ENCODE results near the gene NPR3.

NPR3 gene

DNA sequence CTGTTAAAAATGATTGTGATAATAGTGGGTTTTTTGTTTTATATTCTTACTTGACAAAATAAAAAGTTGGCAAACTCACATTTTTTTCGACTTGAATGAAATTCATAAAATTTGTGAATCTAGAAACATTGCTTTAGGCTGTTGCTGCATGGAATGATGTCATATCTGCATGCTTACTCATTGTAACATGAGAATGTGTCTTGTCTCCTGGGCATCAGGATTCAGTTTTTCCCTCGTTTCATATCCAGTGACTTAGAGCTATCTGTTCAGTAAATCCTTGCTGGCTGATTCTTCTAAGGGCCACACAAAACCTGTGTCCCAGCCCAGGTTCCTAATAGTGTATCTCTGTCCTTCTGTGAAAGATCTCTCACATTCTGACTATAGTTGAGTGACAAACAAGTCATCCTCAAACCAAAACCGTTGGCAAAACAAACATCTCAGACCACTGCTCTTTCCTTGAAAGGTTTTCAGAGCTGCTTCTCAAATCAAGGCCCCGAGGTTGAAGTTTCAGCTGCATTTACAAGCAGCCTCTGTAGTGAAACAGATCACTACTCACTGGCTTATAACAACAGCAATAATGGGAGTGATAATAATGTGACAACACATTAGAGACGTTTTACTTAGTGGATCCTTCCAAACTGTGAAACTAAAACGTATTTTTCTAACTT, 95.0 kb downstream of the NPR3 start:
- no peak for DNase-seq (ENCODE audit: low read depth in 3 of 3, low spot score in 1 of 3)

DNA sequence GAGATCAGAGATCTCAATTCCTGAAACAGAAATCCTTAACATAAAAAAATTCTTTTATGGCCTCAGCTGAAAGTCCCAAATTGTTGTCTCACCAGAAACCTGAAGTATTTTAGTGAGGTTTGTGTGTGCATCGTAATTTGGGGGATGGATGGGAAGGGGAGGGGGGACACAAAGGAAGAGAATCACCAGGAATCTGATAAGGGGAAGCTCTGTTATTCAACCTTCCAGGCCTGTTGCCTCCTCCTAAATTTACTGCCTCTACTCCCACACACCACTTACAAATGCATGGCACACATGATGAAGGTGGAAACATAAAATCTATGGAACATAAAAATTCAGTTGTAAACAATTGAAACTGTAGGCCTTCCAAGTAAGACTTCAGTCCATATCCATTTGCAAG, 97.7 kb downstream of the NPR3 start:
- no peak for DNase-seq (ENCODE audit: low read depth in 3 of 3, low spot score in 1 of 3)

DNA sequence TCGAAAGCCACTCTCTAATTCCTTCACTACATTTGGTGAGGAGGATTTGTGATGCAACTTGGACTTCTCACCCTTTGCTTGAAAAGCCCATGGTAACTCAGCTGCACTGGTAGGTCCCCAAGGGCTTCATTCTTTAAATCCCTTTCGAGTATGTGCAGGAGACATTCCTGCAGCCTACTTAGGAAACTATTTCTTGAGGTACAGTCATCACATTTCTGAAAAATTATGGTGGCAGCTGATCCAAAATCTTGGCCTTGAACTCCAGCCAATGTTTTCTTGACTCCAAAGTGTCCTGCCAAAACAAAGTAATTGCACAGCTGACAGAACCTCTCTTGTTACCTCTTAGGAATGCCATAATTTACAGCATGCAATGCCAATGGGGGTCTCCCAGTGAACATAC, 99.7 kb downstream of the NPR3 start:
- DNase-seq (ENCODE audit: low read depth in 3 of 3, low spot score in 1 of 3), result no peak

DNA sequence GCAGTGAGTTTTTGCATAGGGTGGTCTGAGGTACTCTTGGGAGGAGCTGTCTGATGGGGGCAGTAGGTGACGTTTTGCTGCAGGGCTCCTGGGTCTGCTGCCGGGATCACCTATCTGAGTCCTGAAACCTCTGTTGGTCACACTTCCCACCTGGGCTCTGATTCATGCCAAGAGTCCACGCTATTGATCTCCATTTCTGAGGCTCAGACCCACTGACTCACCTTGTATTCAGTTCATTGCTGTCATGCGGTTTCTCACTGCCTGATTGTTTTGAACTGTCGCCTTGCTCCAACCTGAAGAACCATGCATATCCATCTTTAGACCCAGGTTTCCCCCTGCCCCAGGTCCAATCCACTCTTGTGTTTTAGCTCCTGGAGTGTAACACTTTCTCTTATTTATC, 101.3 kb downstream of the NPR3 start:
- no peak for DNase-seq (ENCODE audit: low read depth in 3 of 3, low spot score in 1 of 3)

DNA sequence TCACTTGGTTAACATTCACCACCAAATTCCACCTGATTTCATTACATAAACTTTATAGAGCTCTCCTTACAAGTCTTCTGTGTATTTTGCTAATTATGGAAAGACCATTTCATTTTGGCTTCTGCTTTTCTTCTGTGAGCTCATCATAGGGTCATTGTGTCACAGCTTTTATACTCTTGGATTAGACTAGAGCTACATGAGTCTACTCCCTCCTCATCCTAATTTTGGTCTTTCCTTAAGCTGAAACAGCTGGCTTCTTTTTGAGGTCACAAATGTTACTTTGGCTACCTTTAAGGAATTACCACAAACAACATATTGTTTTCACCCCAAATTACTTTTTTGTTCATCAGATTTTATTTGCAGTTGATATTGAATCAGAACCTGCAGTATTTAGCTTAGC, 103.0 kb downstream of the NPR3 start:
- DNase-seq (ENCODE audit: low read depth in 3 of 3, low spot score in 1 of 3), result no peak

DNA sequence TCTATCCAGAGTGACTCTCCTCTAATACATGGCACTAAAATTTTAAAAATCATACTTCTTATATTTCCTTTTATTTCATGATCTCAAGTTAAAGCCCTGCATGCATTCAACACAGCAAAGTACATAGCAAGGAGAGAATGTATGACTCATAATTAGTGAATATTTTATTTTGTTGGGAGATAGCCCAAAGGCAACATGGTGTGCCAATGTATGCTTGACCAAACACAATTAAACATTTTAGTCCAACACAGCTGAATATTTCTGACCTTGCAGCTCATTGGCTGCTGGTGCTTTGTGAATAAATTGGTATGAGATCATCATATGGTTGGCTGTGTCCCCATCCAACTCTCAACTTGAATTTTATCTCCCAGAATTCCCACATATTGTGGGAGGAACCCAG, 103.5 kb downstream of the NPR3 start:
- DNase-seq (ENCODE audit: low read depth in 3 of 3, low spot score in 1 of 3), result no peak

DNA sequence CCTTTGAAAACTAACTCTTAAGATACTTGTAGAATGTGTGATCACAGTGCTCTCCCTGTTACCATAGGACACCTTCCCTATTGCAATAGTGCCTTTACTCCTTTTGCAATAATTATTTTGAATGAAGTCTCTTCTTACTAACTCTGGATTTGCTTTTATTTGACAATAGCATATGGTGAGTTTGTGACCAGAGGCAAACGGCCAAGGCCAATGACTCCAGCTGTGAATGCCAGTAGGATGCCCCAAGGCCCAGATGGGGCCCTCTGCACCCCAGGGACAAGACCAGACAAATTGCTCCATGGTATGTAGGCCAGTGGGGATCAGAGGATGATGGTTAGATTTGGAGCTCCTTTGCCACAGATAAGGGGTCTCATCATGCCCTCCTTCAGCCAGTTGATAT, 116.9 kb downstream of the NPR3 start:
- no peak for DNase-seq (ENCODE audit: low read depth in 3 of 3, low spot score in 1 of 3)

DNA sequence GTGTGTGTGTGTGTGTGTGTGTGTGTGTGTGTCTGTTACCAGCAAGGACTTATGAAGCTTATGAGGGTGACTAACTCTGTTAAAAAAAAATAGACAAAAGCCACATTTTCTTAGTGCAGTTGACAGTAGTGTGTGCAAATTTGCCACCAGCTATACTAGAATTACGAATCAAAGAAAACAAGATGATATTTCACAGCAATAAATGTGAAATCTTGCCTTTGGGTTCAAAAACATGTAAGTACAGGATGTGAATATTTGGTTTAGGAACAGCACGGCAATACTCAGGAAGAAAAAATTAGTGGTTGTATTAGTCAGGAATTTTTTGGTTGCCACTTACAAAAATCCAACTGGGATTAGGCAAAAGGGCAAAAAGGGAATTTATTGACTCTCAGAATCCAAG, 117.4 kb downstream of the NPR3 start:
- no peak for DNase-seq (ENCODE audit: low read depth in 3 of 3, low spot score in 1 of 3)

DNA sequence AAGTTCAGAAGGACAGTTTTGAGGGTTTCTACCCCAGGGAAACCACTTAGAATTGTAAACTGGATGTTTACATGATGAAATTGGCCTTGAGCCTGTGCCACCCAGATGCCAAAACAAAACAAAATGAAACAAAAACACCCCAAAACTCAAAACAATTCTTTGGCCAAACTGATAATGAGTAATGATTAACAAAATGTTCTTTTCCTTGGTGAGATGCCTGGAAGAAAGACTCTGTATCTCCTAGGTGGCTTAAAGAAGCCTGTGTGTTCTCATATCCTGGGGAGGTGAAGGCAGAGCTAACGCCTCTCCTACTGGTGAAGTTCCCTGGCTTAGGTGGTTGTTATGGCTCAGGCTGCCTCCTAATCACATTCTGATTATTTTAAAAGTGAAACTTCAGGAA, 120.5 kb downstream of the NPR3 start:
- DNase-seq (ENCODE audit: low read depth in 3 of 3, low spot score in 1 of 3), result no peak

DNA sequence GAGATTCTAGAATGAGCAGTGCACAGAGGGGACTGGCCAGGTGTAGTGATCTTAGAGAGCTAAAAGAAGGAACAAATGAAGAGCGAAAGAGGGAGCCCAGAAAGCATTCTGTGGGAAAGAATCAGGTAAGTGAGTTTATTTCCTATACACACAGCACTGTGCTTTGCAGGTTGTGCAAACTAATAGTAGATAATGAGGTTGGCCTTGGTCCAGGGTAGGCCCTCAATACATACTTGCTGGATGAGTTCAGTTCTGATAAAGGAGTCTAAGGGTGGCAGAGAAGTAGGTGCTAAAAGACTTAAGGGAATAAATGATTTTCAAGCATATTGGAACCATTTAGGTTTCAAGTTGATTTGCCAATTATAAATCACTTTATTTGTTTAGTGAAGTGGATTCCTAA, 122.0 kb downstream of the NPR3 start:
- DNase-seq (ENCODE audit: low read depth in 3 of 3, low spot score in 1 of 3), result no peak

DNA sequence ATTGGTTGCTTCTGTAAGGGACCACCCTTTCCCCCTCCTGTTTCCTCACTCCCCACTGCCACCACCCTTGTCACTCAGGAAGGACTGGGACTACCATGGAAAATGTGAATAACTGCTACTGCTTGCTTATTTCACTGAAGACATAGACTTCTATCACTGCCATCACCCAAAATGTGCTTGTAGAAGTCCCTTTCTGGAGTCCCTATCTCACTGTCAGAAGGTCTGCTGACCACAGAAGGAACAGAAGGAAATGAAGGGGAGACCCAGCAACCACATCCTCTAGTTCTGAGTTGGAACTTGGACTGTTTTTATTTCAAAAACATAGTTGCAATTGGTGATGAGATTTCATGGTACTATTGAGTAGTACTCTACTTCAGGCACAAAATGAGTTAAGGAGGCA, 122.5 kb downstream of the NPR3 start:
- no peak for DNase-seq (ENCODE audit: low read depth in 3 of 3, low spot score in 1 of 3)

DNA sequence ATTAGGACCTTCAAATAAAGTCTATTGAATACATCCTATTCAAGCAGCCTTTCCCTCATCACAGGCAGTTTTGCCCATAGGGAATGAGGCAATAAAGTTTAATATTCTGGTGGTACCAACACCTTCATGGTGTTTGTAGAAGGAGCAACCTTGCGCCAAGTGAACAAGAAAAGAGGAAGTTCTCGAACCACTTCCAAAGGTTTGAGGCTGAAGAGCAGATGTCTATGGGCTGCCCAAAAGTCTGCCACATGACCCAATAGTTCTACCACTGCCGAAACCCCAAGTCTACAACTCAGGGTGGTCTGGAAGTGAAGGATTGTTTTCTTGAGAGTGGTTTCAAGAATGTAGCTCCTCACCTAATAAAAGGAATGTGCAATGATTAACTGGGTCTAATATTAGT, 123.1 kb downstream of the NPR3 start:
- DNase-seq (ENCODE audit: low read depth in 3 of 3, low spot score in 1 of 3), result no peak

DNA sequence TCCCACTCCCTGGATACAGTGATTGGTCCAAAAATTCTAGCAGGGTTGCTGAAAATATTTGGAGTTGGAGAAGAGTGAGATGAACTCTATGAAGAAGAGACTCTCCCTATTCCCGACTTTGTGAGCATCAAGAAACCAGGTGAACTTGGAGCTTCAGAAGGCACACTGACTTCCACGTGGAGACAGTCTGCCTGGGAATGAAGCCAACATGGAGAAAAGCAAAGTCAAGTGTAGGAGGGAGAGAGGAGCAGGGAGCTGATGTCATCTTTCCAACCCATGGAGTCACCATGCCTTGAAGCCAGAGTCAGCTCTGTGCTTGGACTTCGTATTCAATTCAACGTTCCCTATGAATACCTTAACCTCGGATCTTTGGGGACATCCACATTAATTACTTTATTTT, 125.1 kb downstream of the NPR3 start:
- DNase-seq (ENCODE audit: low read depth in 3 of 3, low spot score in 1 of 3), result no peak

DNA sequence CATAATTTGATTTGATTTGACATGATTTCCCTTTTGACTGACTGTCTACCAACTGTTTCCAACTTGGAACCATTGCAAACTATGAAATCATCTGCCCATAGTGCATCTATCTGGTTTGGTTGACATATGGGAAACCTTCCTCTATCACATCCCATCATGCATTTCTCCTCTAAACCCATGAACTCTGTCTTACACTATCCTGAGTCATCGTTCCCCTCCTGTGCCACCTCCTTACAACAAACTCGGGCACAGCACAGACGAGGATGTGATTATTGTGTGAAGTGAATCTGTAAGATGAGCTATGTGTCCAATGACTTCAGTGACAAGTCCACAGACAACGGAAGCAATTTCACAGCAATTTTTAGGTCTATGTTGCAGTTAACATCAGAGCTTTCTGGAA, 126.1 kb downstream of the NPR3 start:
- no peak for DNase-seq (ENCODE audit: low read depth in 3 of 3, low spot score in 1 of 3)

DNA sequence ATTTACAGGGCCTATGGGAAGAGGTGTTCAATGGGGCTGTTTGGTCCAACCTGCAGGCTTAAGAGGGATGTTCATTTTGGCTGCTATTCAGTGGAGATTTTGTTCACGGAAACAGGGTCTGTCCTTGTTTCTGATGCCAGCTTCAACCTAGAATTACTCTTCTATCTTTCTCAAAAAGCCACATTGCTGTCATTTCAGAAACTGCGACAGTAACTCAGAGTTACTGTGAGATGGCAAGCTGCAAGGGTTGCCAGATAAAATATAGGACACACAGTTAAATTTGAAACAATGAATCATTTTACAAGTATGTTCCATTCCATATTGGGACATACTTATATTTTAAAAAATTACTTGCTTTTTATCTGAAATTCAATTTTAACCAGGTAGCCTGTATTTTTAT, 128.0 kb downstream of the NPR3 start:
- no peak for DNase-seq (ENCODE audit: low read depth in 3 of 3, low spot score in 1 of 3)

DNA sequence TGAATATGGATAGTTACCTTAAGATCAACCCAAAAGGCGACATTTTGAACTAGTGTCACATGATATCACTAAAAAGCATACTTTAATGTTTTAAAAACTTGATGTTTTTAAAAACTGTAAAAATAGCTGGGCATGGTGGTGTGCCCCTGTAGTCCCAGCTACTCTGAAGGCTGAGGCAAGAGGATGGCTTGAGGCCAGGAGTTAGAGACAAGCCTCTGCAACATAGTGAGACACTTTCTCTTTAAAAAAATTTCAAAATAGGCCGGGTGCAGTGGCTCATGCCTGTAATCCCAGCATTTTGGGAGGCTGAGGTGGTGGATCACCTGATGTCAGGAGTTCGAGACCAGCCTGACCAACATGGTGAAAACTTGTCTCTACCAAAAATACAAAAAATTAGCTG, 129.5 kb downstream of the NPR3 start:
- DNase-seq (ENCODE audit: low read depth in 3 of 3, low spot score in 1 of 3), result no peak
